Measurements from ENCODE around the gene PADI2. TPM values are rescaled to one million over a fixed set of nuclear protein-coding genes. Genes with fewer than 3 reads are reported as not detected.

The PADI2 gene
- total RNA-seq, 1 experiment from 2014 or later, result 27.7 TPM

DNA sequence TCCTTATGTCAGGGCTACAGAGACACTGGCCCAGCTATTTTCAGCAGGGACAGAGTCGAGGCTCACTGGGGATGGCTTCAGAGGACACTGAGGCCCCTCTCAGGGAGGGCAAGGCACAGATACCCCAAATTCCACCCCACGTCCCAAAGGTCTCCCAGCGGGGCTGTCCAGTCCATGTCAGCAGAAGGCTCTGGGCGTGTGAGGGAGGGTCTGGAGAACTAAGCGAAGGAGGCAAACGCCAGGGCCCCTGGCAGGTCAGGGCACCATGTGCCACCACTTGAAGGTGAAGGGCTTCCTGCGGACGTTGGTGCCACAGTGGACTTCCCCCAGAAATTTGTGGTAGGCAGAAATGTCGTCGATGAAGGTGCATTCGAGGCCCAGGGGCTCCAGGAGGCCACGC, 50.5 kb downstream of the PADI2 start:
- no TSS peak for BruUV-seq (replicated peaks)
- no peak for TF ChIP-seq EZH2 (IDR thresholded peaks at IDR 0.05; ENCODE audit: borderline replicate concordance, low read depth, low read length, poor library complexity, severe bottlenecking)
- TF ChIP-seq, protein P1, sequence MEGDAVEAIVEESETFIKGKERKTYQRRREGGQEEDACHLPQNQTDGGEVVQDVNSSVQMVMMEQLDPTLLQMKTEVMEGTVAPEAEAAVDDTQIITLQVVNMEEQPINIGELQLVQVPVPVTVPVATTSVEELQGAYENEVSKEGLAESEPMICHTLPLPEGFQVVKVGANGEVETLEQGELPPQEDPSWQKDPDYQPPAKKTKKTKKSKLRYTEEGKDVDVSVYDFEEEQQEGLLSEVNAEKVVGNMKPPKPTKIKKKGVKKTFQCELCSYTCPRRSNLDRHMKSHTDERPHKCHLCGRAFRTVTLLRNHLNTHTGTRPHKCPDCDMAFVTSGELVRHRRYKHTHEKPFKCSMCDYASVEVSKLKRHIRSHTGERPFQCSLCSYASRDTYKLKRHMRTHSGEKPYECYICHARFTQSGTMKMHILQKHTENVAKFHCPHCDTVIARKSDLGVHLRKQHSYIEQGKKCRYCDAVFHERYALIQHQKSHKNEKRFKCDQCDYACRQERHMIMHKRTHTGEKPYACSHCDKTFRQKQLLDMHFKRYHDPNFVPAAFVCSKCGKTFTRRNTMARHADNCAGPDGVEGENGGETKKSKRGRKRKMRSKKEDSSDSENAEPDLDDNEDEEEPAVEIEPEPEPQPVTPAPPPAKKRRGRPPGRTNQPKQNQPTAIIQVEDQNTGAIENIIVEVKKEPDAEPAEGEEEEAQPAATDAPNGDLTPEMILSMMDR (conservative IDR thresholded peaks at IDR 0.05; ENCODE audit: low read depth, low read length), result no peak
- CTCF ChIA-PET, result no interaction called here
- POLR2A ChIA-PET (ENCODE audit: low non-redundant PET), result no interaction called here
- intact Hi-C loops (cut with micrococcal nuclease; ENCODE audit: unreplicated experiment), result no loop called here
- H3K4me1 ChIP-seq (ENCODE audit: insufficient read depth, low read length, poor library complexity, severe bottlenecking), result no peaks in the 10 kb centered on the region
- H3K27me3 ChIP-seq (replicated peaks; ENCODE audit: insufficient read depth, low read depth, low read length, poor library complexity), result no peaks in the 10 kb centered on the region
- peaks cover 5% of the 10 kb centered on the region for H3K9me3 ChIP-seq (ENCODE audit: low read depth, low read length, poor library complexity, severe bottlenecking)
- DNase-seq (ENCODE audit: low spot score), result no peak
- no peak overlapping the region for H3K4me3 ChIP-seq (ENCODE audit: low read depth, low read length, poor library complexity, severe bottlenecking)
- no peak overlapping the region for H3K27ac ChIP-seq (ENCODE audit: low read depth, low read length, poor library complexity, severe bottlenecking)
- H3K36me3 ChIP-seq (ENCODE audit: insufficient read depth, low read length, poor library complexity, severe bottlenecking), result no peaks in the 10 kb centered on the region

DNA sequence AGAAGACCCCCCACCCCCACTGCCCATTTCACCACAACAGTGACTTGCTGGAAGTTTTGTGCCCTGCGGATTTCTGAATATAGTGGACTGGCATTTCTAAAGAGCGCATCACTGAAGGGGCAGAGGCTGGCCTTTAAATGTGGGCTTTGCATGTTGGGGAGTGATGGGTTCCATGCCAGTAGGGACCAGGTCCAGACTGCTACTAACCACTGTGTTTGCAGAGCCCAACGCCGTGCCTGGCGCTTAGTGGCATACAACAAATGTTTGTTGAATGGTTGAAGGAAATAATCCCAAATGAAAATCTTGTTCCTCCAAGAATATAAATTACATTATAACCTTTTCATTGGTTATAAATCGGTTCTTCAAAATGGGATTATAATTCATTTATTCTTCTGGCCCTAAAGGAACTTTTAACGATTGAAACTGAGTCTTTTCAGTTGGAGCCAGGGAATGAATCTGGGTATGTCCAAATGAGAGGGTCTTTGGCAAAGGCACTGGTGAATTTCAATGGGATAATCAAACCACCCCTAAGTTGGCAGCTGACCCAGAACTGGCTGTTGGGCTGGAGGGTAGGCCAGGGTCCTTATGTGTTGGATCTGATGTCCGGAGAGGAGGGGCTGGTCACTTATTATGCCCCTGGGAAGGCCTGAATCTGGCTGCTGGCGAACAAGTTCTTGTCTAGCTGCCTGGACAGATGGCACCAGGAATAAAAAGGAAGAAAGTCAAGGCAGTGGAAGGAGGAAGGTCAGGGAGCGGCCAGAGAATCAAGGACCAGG, 51.6 kb downstream of the PADI2 start:
- BruUV-seq (replicated peaks), result no TSS peak
- ChIA-PET CTCF (interaction anchor here (0.7 kb wide), 1 partner anchor 169 kb away, joined by 7 read pairs; no protein-coding TSS in a partner anchor), POLR2A (ENCODE audit: low non-redundant PET) (no interaction called here)

DNA sequence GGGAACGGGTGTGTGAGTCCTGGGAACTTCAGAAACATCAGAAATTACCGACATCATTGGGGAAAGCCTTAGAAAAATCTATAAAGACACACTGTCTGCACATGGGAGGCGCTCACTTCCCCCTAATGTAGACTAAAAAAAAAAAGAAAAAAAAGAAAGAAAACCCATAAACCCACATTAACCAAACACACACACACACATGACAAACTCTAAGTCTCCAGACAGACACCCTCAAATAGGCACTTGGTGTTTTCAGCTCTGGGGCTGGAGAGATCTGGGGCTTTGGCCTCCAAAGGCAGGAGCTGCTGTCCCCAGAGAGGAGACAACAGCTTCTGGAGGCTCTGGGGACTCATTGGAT, 52.2 kb downstream of the PADI2 start:
- Histone ChIP-seq H3K4me1 (ENCODE audit: insufficient read depth, low read length, poor library complexity, severe bottlenecking) (peaks cover 10% of the 10 kb centered on the region), H3K27me3 (replicated peaks; ENCODE audit: insufficient read depth, low read depth, low read length, poor library complexity) (no peaks in the 10 kb centered on the region), H3K9me3 (ENCODE audit: low read depth, low read length, poor library complexity, severe bottlenecking) (peaks cover 5% of the 10 kb centered on the region), H3K36me3 (ENCODE audit: insufficient read depth, low read length, poor library complexity, severe bottlenecking) (no peaks in the 10 kb centered on the region), H3K27ac (ENCODE audit: low read depth, low read length, poor library complexity, severe bottlenecking) (no peak overlapping the region), H3K4me3 (ENCODE audit: low read depth, low read length, poor library complexity, severe bottlenecking) (no peak overlapping the region)
- ChIA-PET CTCF (interaction anchor here (0.7 kb wide), 1 partner anchor 168 kb away, joined by 7 read pairs; no protein-coding TSS in a partner anchor), POLR2A (ENCODE audit: low non-redundant PET) (no interaction called here)
- DNase-seq (ENCODE audit: low spot score), result no peak
- TSS peak; percentile 72 for BruUV-seq (replicated peaks)
- intact Hi-C loops (cut with micrococcal nuclease; ENCODE audit: unreplicated experiment), result no loop called here
- no peak for TF ChIP-seq EZH2 (IDR thresholded peaks at IDR 0.05; ENCODE audit: borderline replicate concordance, low read depth, low read length, poor library complexity, severe bottlenecking)
- TF ChIP-seq, protein P1 (conservative IDR thresholded peaks at IDR 0.05; ENCODE audit: low read depth, low read length), result no peak

More for the DNA sequence above, 51.6 kb downstream of the PADI2 start:
- no peaks in the 10 kb centered on the region for H3K27me3 ChIP-seq (replicated peaks; ENCODE audit: insufficient read depth, low read depth, low read length, poor library complexity)
- no peak overlapping the region for H3K27ac ChIP-seq (ENCODE audit: low read depth, low read length, poor library complexity, severe bottlenecking)
- intact Hi-C loops (cut with micrococcal nuclease; ENCODE audit: unreplicated experiment), result no loop called here
- peaks cover 5% of the 10 kb centered on the region for H3K4me1 ChIP-seq (ENCODE audit: insufficient read depth, low read length, poor library complexity, severe bottlenecking)
- no peak for TF ChIP-seq EZH2 (IDR thresholded peaks at IDR 0.05; ENCODE audit: borderline replicate concordance, low read depth, low read length, poor library complexity, severe bottlenecking)
- TF ChIP-seq, protein P1 (conservative IDR thresholded peaks at IDR 0.05; ENCODE audit: low read depth, low read length), result no peak
- peaks cover 5% of the 10 kb centered on the region for H3K9me3 ChIP-seq (ENCODE audit: low read depth, low read length, poor library complexity, severe bottlenecking)
- H3K4me3 ChIP-seq (ENCODE audit: low read depth, low read length, poor library complexity, severe bottlenecking), result no peak overlapping the region
- no peak for DNase-seq (ENCODE audit: low spot score)
- H3K36me3 ChIP-seq (ENCODE audit: insufficient read depth, low read length, poor library complexity, severe bottlenecking), result no peaks in the 10 kb centered on the region
